DND-41 (cell line): ENCODE results near the gene POLR2L.

Experiments used
- ATAC-seq: fragments of 200-7000 bp; cut with Tn5 transposase; 3 replicates; pipeline ENCODE4 v1.9.1; 2021; ENCODE audit warnings: low read depth; ENCODE audit not compliant: insufficient read depth
- DNase-seq: peaks from one replicate; pipeline ENCODE4 v3.0.0-alpha.2; 2020
- H2AFZ ChIP-seq: 2 replicates; pipeline ENCODE4 v1.6.0; 2012; ENCODE audit warnings: low read depth, low read length
- H3K27ac ChIP-seq: 2 replicates; pipeline ENCODE4 v1.5.1; 2012; ENCODE audit warnings: low read length, inconsistent platforms
- H3K27me3 ChIP-seq: fragments of 200-600 bp; sonication (generic); 2 replicates; pipeline ENCODE4 v1.6.0; 2012; ENCODE audit warnings: low read length, mild to moderate bottlenecking, inconsistent platforms; ENCODE audit not compliant: insufficient read depth, poor library complexity
- H3K36me3 ChIP-seq: 2 replicates; pipeline ENCODE4 v1.5.1; 2012; ENCODE audit warnings: low read length, inconsistent platforms; ENCODE audit not compliant: insufficient read depth
- H3K4me1 ChIP-seq: 2 replicates; pipeline ENCODE4 v1.5.1; 2012; ENCODE audit warnings: mild to moderate bottlenecking, low read length; ENCODE audit not compliant: insufficient read depth
- H3K4me2 ChIP-seq: 2 replicates; pipeline ENCODE4 v1.6.0; 2012; ENCODE audit warnings: mild to moderate bottlenecking, moderate library complexity, low read length, inconsistent platforms; ENCODE audit not compliant: insufficient read depth
- H3K4me3 ChIP-seq, 2 experiments: fragments of 200-600 bp in 1 of 2; shearing (Covaris generic) in 1 of 2; 2 replicates each; pipeline ENCODE4 v1.5.1; 2012 to 2016; ENCODE audit warnings: inconsistent platforms in 2 of 2, low read length in 2 of 2, mild to moderate bottlenecking in 2 of 2, low read depth in 1 of 2, moderate library complexity in 1 of 2
- H3K79me2 ChIP-seq: 2 replicates; pipeline ENCODE4 v1.6.0; 2012; ENCODE audit warnings: low read length, inconsistent platforms; ENCODE audit not compliant: insufficient read depth
- H3K9ac ChIP-seq: 2 replicates; pipeline ENCODE4 v1.6.0; 2012; ENCODE audit warnings: low read depth, mild to moderate bottlenecking, inconsistent platforms, low read length, moderate library complexity
- H3K9me3 ChIP-seq: 2 replicates; pipeline ENCODE4 v1.5.1; 2012; ENCODE audit warnings: low read length, moderate library complexity, mild to moderate bottlenecking, inconsistent platforms; ENCODE audit not compliant: insufficient read depth, severe bottlenecking
- H4K20me1 ChIP-seq: 2 replicates; pipeline ENCODE4 v1.6.0; 2012; ENCODE audit warnings: low read length; ENCODE audit not compliant: insufficient read depth
- CTCF ChIP-seq: IDR thresholded peaks from 2 replicates; pipeline ENCODE4 v1.5.1; 2012; ENCODE audit warnings: borderline replicate concordance, low read length, moderate library complexity, mild to moderate bottlenecking; ENCODE audit not compliant: poor library complexity, severe bottlenecking; ENCODE audit errors: extremely low read depth
- EZH2 ChIP-seq: IDR thresholded peaks from 3 replicates; pipeline ENCODE4 v1.6.1; 2012; ENCODE audit warnings: borderline replicate concordance, low read depth, mild to moderate bottlenecking, moderate library complexity, low read length, inconsistent platforms; ENCODE audit not compliant: severe bottlenecking

The POLR2L gene

GRCh38 chr11:868394-868793 lies 26.1 kb upstream of the POLR2L start:
- Histone ChIP-seq H3K4me1 (no peaks in the 10 kb centered on the region), H3K79me2 (no peaks in the 10 kb centered on the region), H3K9me3 (no peaks in the 10 kb centered on the region), H3K4me2 (no peak overlapping the region), H2AFZ (no peak overlapping the region), H4K20me1 (peaks cover 11% of the 10 kb centered on the region), H3K4me3 (no peak overlapping the region), H3K36me3 (peaks cover 34% of the 10 kb centered on the region), H3K27ac (no peak overlapping the region), H3K9ac (no peak overlapping the region), H3K27me3 (no peaks in the 10 kb centered on the region)
- no peak for TF ChIP-seq CTCF
- TF ChIP-seq EZH2, result no peak
- no peak for DNase-seq
- ATAC-seq, result no peak

- no peak overlapping the region for H3K9ac ChIP-seq
- H3K27me3 ChIP-seq, result no peaks in the 10 kb centered on the region
- DNase-seq (no peak), ATAC-seq (no peak)
- H3K4me1 ChIP-seq, result no peaks in the 10 kb centered on the region
- H4K20me1 ChIP-seq, result peaks cover 14% of the 10 kb centered on the region
- H3K4me3 ChIP-seq, result no peak overlapping the region
- TF ChIP-seq CTCF, result no peak
- TF ChIP-seq EZH2, result no peak
- no peak overlapping the region for H3K4me2 ChIP-seq
- H2AFZ ChIP-seq, result no peak overlapping the region
- peaks cover 34% of the 10 kb centered on the region for H3K36me3 ChIP-seq
- no peaks in the 10 kb centered on the region for H3K9me3 ChIP-seq
- no peaks in the 10 kb centered on the region for H3K79me2 ChIP-seq
- no peak overlapping the region for H3K27ac ChIP-seq
Measured at GRCh38 chr11:867856-868358, 25.6 kb upstream of the POLR2L start.

- H4K20me1 ChIP-seq, result peaks cover 19% of the 10 kb centered on the region
- no peak overlapping the region for H3K4me3 ChIP-seq
- DNase-seq, result no peak
- no peak for ATAC-seq
- H3K79me2 ChIP-seq, result no peaks in the 10 kb centered on the region
- no peak for TF ChIP-seq EZH2
- TF ChIP-seq CTCF, result no peak
- H3K27ac ChIP-seq, result no peak overlapping the region
- H3K4me1 ChIP-seq, result no peaks in the 10 kb centered on the region
- peaks cover 30% of the 10 kb centered on the region for H3K36me3 ChIP-seq
- no peak overlapping the region for H3K4me2 ChIP-seq
- H3K9me3 ChIP-seq, result no peaks in the 10 kb centered on the region
- H2AFZ ChIP-seq, result no peak overlapping the region
- H3K27me3 ChIP-seq, result no peaks in the 10 kb centered on the region
- no peak overlapping the region for H3K9ac ChIP-seq
Measured at GRCh38 chr11:866481-866880, 24.2 kb upstream of the POLR2L start.
